HepG2 (cell line): ENCODE results near the gene ARMH3.

Experiments
- CENPX ChIP-seq: sonication (generic); formaldehyde crosslinking; IDR thresholded peaks from 2 replicates; pipeline ENCODE4 v1.9.0; 2021; ENCODE audit warnings: mild to moderate bottlenecking, missing genetic modification reagents, moderate library complexity
- JUND ChIP-seq: sonication (generic); formaldehyde crosslinking; IDR thresholded peaks from 2 replicates; pipeline ENCODE4 v1.8.0; 2022; ENCODE audit warnings: mild to moderate bottlenecking, missing genetic modification reagents
- NCOA5 ChIP-seq: sonication (generic); formaldehyde crosslinking; IDR thresholded peaks from 2 replicates; pipeline ENCODE4 v1.4.0; 2020; ENCODE audit warnings: missing genetic modification reagents
- POLR2A ChIP-seq, 2 experiments: IDR thresholded peaks; 2 replicates each; pipeline ENCODE4 v1.6.1; 2011; ENCODE audit warnings: low read depth in 2 of 2, low read length in 2 of 2, mild to moderate bottlenecking in 1 of 2, moderate library complexity in 1 of 2; ENCODE audit not compliant: insufficient read depth in 1 of 2
- SP140L ChIP-seq: sonication (generic); formaldehyde crosslinking; IDR thresholded peaks from 2 replicates; pipeline ENCODE4 v1.4.0; 2020; ENCODE audit warnings: missing genetic modification reagents, borderline replicate concordance
- TF ChIP-seq, protein P1 (sequence below), 2 experiments: sonication (generic) in 1 of 2; formaldehyde crosslinking in 1 of 2; IDR thresholded peaks; 2 replicates each; pipeline versions ENCODE4 v1.5.1 to v1.6.1; 2011 to 2020; ENCODE audit warnings: borderline replicate concordance in 1 of 2, low read depth in 1 of 2, low read length in 1 of 2, mild to moderate bottlenecking in 1 of 2, missing genetic modification reagents in 1 of 2, moderate library complexity in 1 of 2

DNA sequence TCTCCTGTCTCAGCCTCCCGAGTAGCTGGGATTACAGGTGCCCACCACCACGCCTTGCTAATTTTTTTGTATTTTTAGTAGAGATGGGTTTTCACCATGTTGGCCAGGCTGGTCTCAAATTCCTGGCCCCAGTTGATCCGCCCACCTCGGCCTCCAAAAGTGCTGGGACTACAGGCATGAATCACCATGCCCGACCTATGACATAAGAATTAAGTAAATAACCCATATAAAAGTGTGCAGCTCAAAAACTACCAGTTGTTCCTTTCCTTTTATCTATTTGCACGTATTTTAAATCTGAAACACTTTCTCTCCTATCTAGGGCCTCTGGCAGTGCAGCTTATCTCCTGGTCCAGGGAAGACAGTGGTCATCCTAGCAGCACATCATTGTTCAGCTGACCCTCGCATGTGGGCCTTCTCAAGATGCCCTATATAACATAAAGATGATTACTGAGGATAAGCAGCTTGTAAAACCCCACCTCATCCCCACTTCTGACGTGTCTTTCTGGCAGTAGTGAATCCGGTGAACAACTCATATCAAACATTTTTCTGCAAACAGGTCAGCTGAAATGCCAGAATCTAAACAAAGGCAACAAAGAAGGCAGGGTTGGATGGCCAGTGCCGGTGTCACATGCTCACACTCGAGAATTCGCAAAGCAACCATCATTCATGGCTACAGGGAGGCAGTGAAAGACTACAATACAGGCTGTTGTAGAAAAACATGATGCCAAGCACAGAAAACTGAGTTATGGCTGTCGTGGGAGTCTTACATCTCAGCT, 176.3 kb downstream of the ARMH3 start:
- no peak for TF ChIP-seq POLR2A (IDR thresholded peaks at IDR 0.05; ENCODE audit: insufficient read depth in 1 of 2, low read depth in 2 of 2, low read length in 2 of 2)
- TF ChIP-seq, protein P1, sequence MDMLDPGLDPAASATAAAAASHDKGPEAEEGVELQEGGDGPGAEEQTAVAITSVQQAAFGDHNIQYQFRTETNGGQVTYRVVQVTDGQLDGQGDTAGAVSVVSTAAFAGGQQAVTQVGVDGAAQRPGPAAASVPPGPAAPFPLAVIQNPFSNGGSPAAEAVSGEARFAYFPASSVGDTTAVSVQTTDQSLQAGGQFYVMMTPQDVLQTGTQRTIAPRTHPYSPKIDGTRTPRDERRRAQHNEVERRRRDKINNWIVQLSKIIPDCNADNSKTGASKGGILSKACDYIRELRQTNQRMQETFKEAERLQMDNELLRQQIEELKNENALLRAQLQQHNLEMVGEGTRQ (IDR thresholded peaks at IDR 0.05; ENCODE audit: low read depth, low read length) = no peak
- TF ChIP-seq, protein P1 (CRISPR knock-in tag; IDR thresholded peaks at IDR 0.05; ENCODE audit: borderline replicate concordance) = no peak
- no peak for TF ChIP-seq JUND (CRISPR knock-in tag)
- no peak for TF ChIP-seq SP140L (CRISPR knock-in tag)
- no peak for TF ChIP-seq NCOA5 (CRISPR knock-in tag)
- TF ChIP-seq CENPX (CRISPR knock-in tag) = no peak
